AG09319 (cell line): ENCODE data around the gene BARD1.

ENCODE experiments used
- DNase-seq: peaks from one replicate; pipeline ENCODE4 v3.0.0-alpha.2; 2010; ENCODE audit warnings: low read depth; ENCODE audit errors: extremely low read depth
- CTCF ChIP-seq: IDR thresholded peaks from 2 replicates; pipeline ENCODE4 v1.5.1; 2011; ENCODE audit warnings: low read depth, mild to moderate bottlenecking, inconsistent platforms, low read length, moderate library complexity

BARD1 gene

GRCh38 chr2:214808981-214809750, at the start of gene BARD1:
Gene BARD1, minus strand, starts transcription at chr2:214809683. Its CDS starts 114 bp downstream, at chr2:214809569.
- peak; percentile 19 for DNase-seq
- no peak for TF ChIP-seq CTCF

- TF ChIP-seq CTCF: no peak
- no peak for DNase-seq
Measured at GRCh38 chr2:214856137-214856536, 46.7 kb upstream of the BARD1 start.

- no peak for DNase-seq
- TF ChIP-seq CTCF: no peak
Measured at GRCh38 chr2:214853906-214854305, 44.4 kb upstream of the BARD1 start.

GRCh38 chr2:214843823-214844222, 34.3 kb upstream of the BARD1 start:
- TF ChIP-seq CTCF: no peak
- DNase-seq: no peak

GRCh38 chr2:214839464-214839863, 30.0 kb upstream of the BARD1 start:
- TF ChIP-seq CTCF: no peak
- DNase-seq: no peak

GRCh38 chr2:214837466-214837865, 28.0 kb upstream of the BARD1 start:
- DNase-seq: no peak
- no peak for TF ChIP-seq CTCF

- no peak for TF ChIP-seq CTCF
- no peak for DNase-seq
Measured at GRCh38 chr2:214836568-214836967, 27.1 kb upstream of the BARD1 start.
